GM23338 (cell line): ENCODE results near the gene THSD7A.

Source experiments
- EZH2 ChIP-seq: fragments of 200-600 bp; sonication (generic); IDR thresholded peaks from one replicate; pipeline ENCODE4 v1.8.0; 2017; ENCODE audit warnings: antibody characterized with exemption, mild to moderate bottlenecking, low read depth; ENCODE audit not compliant: unreplicated experiment
- EZH2phosphoT487 ChIP-seq: fragments of 200-600 bp; sonication (generic); IDR thresholded peaks from one replicate; pipeline ENCODE4 v1.8.1; 2018; ENCODE audit warnings: antibody characterized with exemption; ENCODE audit not compliant: unreplicated experiment
- JUNB ChIP-seq: IDR thresholded peaks from one replicate; pipeline ENCODE4 v1.6.1; 2016; ENCODE audit warnings: antibody characterized with exemption; ENCODE audit not compliant: unreplicated experiment
- POLR2AphosphoS5 ChIP-seq: IDR thresholded peaks from 2 replicates; pipeline ENCODE4 v1.6.1; 2016; ENCODE audit warnings: antibody characterized with exemption, low read depth
- REST ChIP-seq: IDR thresholded peaks from one replicate; pipeline ENCODE4 v1.6.1; 2018; ENCODE audit warnings: antibody characterized with exemption; ENCODE audit not compliant: unreplicated experiment
- STAT1 ChIP-seq: IDR thresholded peaks from one replicate; pipeline ENCODE4 v1.6.1; 2016; ENCODE audit warnings: antibody characterized with exemption; ENCODE audit not compliant: unreplicated experiment
- TF ChIP-seq, protein P1 (sequence below), 2 experiments: fragments of 200-600 bp in 1 of 2; sonication (generic) in 1 of 2; conservative IDR thresholded peaks; 2 replicates each; pipeline versions ENCODE4 v1.5.1 to v1.6.1; 2016 to 2017; ENCODE audit warnings: antibody characterized with exemption in 2 of 2, low read depth in 2 of 2, mild to moderate bottlenecking in 2 of 2, moderate library complexity in 1 of 2

DNA sequence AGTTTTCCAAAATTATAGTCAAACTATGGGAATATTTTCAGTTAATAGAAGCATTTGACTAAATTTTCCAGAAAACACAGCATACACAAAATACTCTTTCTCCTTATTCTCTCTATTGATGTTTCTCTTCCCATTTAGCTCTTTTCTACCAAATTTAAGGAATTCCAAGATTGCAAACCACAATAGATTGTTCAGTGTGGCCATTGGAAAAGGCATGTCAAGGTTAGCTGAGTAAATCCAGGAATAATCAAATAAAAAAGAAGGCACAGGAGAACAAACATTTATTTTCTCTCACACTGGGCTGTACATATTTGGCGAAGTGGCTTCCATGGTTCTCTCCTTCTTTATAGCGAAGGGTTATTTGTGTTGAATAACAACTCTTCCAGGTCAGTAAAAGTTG is 117.3 kb downstream of the THSD7A start:
- no peak for TF ChIP-seq EZH2
- TF ChIP-seq, protein P1, sequence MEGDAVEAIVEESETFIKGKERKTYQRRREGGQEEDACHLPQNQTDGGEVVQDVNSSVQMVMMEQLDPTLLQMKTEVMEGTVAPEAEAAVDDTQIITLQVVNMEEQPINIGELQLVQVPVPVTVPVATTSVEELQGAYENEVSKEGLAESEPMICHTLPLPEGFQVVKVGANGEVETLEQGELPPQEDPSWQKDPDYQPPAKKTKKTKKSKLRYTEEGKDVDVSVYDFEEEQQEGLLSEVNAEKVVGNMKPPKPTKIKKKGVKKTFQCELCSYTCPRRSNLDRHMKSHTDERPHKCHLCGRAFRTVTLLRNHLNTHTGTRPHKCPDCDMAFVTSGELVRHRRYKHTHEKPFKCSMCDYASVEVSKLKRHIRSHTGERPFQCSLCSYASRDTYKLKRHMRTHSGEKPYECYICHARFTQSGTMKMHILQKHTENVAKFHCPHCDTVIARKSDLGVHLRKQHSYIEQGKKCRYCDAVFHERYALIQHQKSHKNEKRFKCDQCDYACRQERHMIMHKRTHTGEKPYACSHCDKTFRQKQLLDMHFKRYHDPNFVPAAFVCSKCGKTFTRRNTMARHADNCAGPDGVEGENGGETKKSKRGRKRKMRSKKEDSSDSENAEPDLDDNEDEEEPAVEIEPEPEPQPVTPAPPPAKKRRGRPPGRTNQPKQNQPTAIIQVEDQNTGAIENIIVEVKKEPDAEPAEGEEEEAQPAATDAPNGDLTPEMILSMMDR (conservative IDR thresholded peaks at IDR 0.05; ENCODE audit: low read depth in 2 of 2): no peak
- TF ChIP-seq POLR2AphosphoS5: no peak
- no peak for TF ChIP-seq REST
- no peak for TF ChIP-seq JUNB
- no peak for TF ChIP-seq STAT1
- no peak for TF ChIP-seq EZH2phosphoT487
